GM13977 (cell line): ENCODE measurements around the gene VSIG10L2.

Source experiments
- DNase-seq: peaks from one replicate; pipeline ENCODE4 v3.0.0; 2012; ENCODE audit warnings: low spot score
- CTCF ChIP-seq: IDR thresholded peaks from 2 replicates; pipeline ENCODE4 v1.5.1; 2012; ENCODE audit warnings: mild to moderate bottlenecking, control low read depth; ENCODE audit not compliant: insufficient read depth; ENCODE audit errors: extremely low read depth, missing control alignments
- in situ Hi-C: fragments of 300-500 bp; cut with MboI; formaldehyde crosslinking; loops from one replicate; pipeline ENCODE4 v1.12.0; 2022; ENCODE audit warnings: low sequenced_read_pairs, low pct_unique_long_range_greater_than_20kb, mixed read lengths, inconsistent platforms; ENCODE audit not compliant: unreplicated experiment

The VSIG10L2 gene

GRCh38 chr11:125975634-125976033 is 29.8 kb downstream of the VSIG10L2 start:
- no peak for DNase-seq
- TF ChIP-seq CTCF, result no peak
- in situ Hi-C loops, result no loop called here

GRCh38 chr11:125976156-125976555 is 30.3 kb downstream of the VSIG10L2 start:
- TF ChIP-seq CTCF, result no peak
- in situ Hi-C loops, result no loop called here
- DNase-seq, result no peak

GRCh38 chr11:125977333-125977732 is 31.5 kb downstream of the VSIG10L2 start:
- in situ Hi-C loops, result no loop called here
- no peak for TF ChIP-seq CTCF
- DNase-seq, result no peak

GRCh38 chr11:125978181-125978716 is 32.4 kb downstream of the VSIG10L2 start:
- no peak for DNase-seq
- no peak for TF ChIP-seq CTCF
- in situ Hi-C loops, result no loop called here

- in situ Hi-C loops, result no loop called here
- DNase-seq, result no peak
- TF ChIP-seq CTCF, result no peak
These were observed 33.0 kb downstream of the VSIG10L2 start for GRCh38 chr11:125978778-125979407.

GRCh38 chr11:125979511-125979910 is 33.7 kb downstream of the VSIG10L2 start:
- in situ Hi-C loops, result no loop called here
- TF ChIP-seq CTCF, result no peak
- no peak for DNase-seq
